PFSK-1 (cell line): Measurements from ENCODE around the gene FBXL14.

Experiments
- FOXP2 ChIP-seq: optimal IDR thresholded peaks from 2 replicates; pipeline ENCODE3; 2011; ENCODE audit warnings: borderline replicate concordance, control low read depth, inconsistent platforms; ENCODE audit not compliant: insufficient read depth; ENCODE audit errors: extremely low read length, extremely low read depth
- POLR2AphosphoS5 ChIP-seq: IDR thresholded peaks from 2 replicates; pipeline ENCODE4 v1.6.1; 2012; ENCODE audit warnings: low read depth, mild to moderate bottlenecking, control low read depth, low read length, moderate library complexity
- REST ChIP-seq, 2 experiments: IDR thresholded peaks; 2 replicates each; pipeline versions ENCODE4 v1.6.1 to v1.8.0; 2011 to 2012; ENCODE audit warnings: low read depth in 2 of 2, low read length in 2 of 2, control low read depth in 1 of 2, inconsistent platforms in 1 of 2, mild to moderate bottlenecking in 1 of 2, moderate library complexity in 1 of 2; ENCODE audit not compliant: insufficient read depth in 1 of 2
- SIN3A ChIP-seq: IDR thresholded peaks from 2 replicates; pipeline ENCODE4 v1.6.1; 2012; ENCODE audit warnings: mild to moderate bottlenecking, low read length, moderate library complexity, borderline replicate concordance; ENCODE audit not compliant: insufficient read depth
- TAF1 ChIP-seq: IDR thresholded peaks from 2 replicates; pipeline ENCODE4 v1.6.1; 2012; ENCODE audit warnings: low read length, control low read depth, borderline replicate concordance; ENCODE audit not compliant: insufficient read depth

FBXL14 gene

DNA sequence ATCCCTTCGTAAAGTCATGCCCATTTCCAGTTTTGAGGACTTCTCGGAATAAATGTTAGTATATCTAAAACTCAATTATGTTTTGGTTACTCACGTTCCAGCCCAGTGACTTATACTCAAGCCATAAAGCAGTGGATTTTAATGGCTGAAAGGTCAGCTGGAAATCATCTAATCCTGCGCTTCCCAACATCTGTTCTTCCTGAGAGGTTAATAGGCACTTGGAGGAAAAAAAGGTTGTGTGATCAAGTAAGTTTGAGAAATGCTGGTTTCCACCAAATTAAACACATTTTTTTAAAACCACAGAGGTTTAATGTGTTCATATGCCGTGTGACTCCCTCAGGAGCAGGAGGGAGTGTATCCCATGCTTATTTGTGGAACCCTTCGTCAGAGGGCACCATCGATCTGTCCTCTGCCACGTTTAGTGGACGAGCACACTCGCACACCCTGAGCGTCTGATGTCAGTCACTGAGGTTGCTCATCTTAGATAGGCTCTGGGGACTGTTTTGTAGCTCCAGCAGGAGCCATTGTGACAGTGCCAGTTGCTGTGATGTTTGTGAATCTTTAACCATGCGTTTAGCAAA lies 41.4 kb downstream of the FBXL14 start:
- TF ChIP-seq SIN3A (no peak), REST (IDR thresholded peaks at IDR 0.05; ENCODE audit: insufficient read depth in 1 of 2, low read depth in 2 of 2, low read length in 2 of 2) (no peak), POLR2AphosphoS5 (no peak), FOXP2 (no peak), TAF1 (no peak)

DNA sequence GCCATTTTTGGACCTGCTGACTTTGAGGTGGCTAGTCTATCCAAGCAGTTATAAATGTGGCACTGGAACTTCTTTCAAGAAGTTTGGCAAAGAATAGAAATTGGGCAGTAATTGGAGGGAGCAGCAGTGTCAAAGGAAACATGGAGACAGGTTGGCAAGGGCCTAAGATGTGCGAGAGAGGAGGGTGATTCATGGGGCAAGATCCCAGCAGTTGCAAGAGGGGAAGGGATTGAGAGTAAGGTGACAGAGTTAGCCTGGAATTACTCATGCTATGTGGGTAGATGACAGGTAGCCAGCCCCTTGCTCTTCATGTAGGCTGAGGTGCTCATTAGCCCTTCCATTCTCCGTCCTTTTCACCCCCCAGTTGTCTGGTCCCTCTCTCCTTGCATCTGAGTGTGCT lies 42.2 kb downstream of the FBXL14 start:
- TF ChIP-seq TAF1 (no peak), REST (IDR thresholded peaks at IDR 0.05; ENCODE audit: insufficient read depth in 1 of 2, low read depth in 2 of 2, low read length in 2 of 2) (no peak), POLR2AphosphoS5 (no peak), FOXP2 (no peak), SIN3A (no peak)

DNA sequence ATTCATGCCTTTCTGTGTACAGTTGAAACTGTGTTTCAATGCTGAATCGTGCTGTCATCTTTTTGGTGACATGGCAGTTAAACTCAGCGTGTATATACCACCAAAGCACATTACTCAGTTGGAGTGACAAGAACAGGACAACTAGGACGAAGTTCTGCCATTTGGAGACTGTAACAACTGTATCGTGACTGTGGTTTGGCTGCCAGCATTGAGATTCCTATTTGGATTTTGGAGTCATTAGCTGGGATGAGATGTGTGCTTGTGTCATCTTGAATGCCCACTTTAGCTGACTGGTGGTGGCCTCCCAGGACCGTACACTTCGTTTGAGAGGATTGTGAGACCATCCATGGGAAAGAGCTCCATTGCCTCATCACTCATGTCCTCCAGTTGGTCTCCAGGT lies 42.9 kb downstream of the FBXL14 start:
- no peak for TF ChIP-seq TAF1
- no peak for TF ChIP-seq REST (IDR thresholded peaks at IDR 0.05; ENCODE audit: insufficient read depth in 1 of 2, low read depth in 2 of 2, low read length in 2 of 2)

- TF ChIP-seq FOXP2 (no peak), TAF1 (no peak), POLR2AphosphoS5 (no peak), SIN3A (no peak), REST (IDR thresholded peaks at IDR 0.05; ENCODE audit: insufficient read depth in 1 of 2, low read depth in 2 of 2, low read length in 2 of 2) (no peak)
These were observed 47.3 kb downstream of the FBXL14 start for GRCh38 chr12:1546931-1547640.
